Measurements from ENCODE around the gene ST7.
"Not testable (repeated sequence)": the region's sequence is repeated elsewhere in the genome, so short reads cannot be mapped to it uniquely, and the experiment has no call there.

DNA sequence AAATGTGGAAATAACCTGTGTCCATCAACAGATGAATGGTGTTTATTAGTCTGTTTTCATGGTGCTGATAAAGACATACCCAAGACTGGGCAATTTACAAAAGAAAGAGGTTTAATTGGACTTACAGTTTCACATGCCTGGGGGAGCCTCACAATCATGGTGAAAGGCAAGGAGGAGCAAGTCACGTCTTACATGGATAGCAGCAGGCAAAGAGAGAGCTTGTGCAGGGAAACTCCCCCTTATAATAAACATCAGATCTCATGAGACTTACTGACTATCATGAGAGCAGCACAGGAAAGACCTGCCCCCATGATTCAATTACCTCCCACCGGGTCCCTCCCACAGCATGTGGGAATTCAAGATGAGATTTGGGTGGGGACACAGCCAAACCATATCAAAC lies 292.4 kb downstream of the ST7 start:
- TF ChIP-seq, protein P1, sequence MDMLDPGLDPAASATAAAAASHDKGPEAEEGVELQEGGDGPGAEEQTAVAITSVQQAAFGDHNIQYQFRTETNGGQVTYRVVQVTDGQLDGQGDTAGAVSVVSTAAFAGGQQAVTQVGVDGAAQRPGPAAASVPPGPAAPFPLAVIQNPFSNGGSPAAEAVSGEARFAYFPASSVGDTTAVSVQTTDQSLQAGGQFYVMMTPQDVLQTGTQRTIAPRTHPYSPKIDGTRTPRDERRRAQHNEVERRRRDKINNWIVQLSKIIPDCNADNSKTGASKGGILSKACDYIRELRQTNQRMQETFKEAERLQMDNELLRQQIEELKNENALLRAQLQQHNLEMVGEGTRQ (IDR thresholded peaks at IDR 0.05; ENCODE audit: low read length) = not testable (repeated sequence)
- TF ChIP-seq RXRA (IDR thresholded peaks at IDR 0.05; ENCODE audit: insufficient read depth, low read depth, low read length); CHD2 (IDR thresholded peaks at IDR 0.05; ENCODE audit: low read length); CEBPB (IDR thresholded peaks at IDR 0.05; ENCODE audit: low read depth, low read length); TCF12 (IDR thresholded peaks at IDR 0.05; ENCODE audit: low read depth, low read length); SIN3A (conservative IDR thresholded peaks at IDR 0.05 in 1 of 2, IDR thresholded peaks at IDR 0.05 in 1 of 2; ENCODE audit: low read depth in 1 of 2, low read length in 2 of 2); TAF7 (optimal IDR thresholded peaks at IDR 0.05; ENCODE audit: borderline replicate concordance, low read depth, low read length); POLR2A (IDR thresholded peaks at IDR 0.05; ENCODE audit: control extremely low read depth in 1 of 2, low read depth in 2 of 2, low read length in 2 of 2); CBX5 (IDR thresholded peaks at IDR 0.05; ENCODE audit: low read depth, low read length): not testable (repeated sequence)
- TF ChIP-seq, protein P2, sequence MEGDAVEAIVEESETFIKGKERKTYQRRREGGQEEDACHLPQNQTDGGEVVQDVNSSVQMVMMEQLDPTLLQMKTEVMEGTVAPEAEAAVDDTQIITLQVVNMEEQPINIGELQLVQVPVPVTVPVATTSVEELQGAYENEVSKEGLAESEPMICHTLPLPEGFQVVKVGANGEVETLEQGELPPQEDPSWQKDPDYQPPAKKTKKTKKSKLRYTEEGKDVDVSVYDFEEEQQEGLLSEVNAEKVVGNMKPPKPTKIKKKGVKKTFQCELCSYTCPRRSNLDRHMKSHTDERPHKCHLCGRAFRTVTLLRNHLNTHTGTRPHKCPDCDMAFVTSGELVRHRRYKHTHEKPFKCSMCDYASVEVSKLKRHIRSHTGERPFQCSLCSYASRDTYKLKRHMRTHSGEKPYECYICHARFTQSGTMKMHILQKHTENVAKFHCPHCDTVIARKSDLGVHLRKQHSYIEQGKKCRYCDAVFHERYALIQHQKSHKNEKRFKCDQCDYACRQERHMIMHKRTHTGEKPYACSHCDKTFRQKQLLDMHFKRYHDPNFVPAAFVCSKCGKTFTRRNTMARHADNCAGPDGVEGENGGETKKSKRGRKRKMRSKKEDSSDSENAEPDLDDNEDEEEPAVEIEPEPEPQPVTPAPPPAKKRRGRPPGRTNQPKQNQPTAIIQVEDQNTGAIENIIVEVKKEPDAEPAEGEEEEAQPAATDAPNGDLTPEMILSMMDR (IDR thresholded peaks at IDR 0.05; ENCODE audit: control extremely low read depth in 1 of 3, insufficient read depth in 1 of 3, low read depth in 1 of 3, low read length in 3 of 3) = not testable (repeated sequence)
- TF ChIP-seq, protein P3, sequence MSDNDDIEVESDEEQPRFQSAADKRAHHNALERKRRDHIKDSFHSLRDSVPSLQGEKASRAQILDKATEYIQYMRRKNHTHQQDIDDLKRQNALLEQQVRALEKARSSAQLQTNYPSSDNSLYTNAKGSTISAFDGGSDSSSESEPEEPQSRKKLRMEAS (IDR thresholded peaks at IDR 0.05) = not testable (repeated sequence)

Measured in H1 (cell line).